ENCODE results near the gene PICALM. TPM values are rescaled to one million over a fixed set of nuclear protein-coding genes. Genes with fewer than 3 reads are reported as not detected.

The PICALM gene
- total RNA-seq, 1 experiment from 2014 or later = 321 TPM

GRCh38 chr11:85923455-85923854 is 145.4 kb downstream of the PICALM start:
- Histone ChIP-seq H3K36me3 (ENCODE audit: control insufficient read depth, insufficient read depth, low read length) (no peaks in the 10 kb centered on the region), H3K4me3 (ENCODE audit: low read depth, low read length) (no peak overlapping the region), H3K9me3 (0 out of 2 replicates have a peak, but pooled peaks cover 4% of the 10 kb centered on the region), H3K27me3 (replicated peaks; ENCODE audit: control insufficient read depth, insufficient read depth, low read length) (no peaks in the 10 kb centered on the region), H3K4me1 (peaks cover 36% of the 10 kb centered on the region)
- Mint-ChIP-seq H3K27me3 (ENCODE audit: insufficient read depth, unreplicated experiment) (no peaks in the 10 kb centered on the region), H3K36me3 (ENCODE audit: insufficient read depth, unreplicated experiment) (no peaks in the 10 kb centered on the region), H3K4me3 (ENCODE audit: unreplicated experiment) (no peak overlapping the region), H3K4me1 (ENCODE audit: low read depth, unreplicated experiment) (peaks cover 42% of the 10 kb centered on the region), H3K9me3 (ENCODE audit: unreplicated experiment) (peaks cover 19% of the 10 kb centered on the region), H3K27ac (ENCODE audit: unreplicated experiment) (no peak overlapping the region)
- ChIA-PET POLR2A (no interaction called here), CTCF (no interaction called here)
- DNase-seq = no peak
- intact Hi-C loops (cut with micrococcal nuclease; ENCODE audit: unreplicated experiment) = no loop called here
- TF ChIP-seq, protein P1, sequence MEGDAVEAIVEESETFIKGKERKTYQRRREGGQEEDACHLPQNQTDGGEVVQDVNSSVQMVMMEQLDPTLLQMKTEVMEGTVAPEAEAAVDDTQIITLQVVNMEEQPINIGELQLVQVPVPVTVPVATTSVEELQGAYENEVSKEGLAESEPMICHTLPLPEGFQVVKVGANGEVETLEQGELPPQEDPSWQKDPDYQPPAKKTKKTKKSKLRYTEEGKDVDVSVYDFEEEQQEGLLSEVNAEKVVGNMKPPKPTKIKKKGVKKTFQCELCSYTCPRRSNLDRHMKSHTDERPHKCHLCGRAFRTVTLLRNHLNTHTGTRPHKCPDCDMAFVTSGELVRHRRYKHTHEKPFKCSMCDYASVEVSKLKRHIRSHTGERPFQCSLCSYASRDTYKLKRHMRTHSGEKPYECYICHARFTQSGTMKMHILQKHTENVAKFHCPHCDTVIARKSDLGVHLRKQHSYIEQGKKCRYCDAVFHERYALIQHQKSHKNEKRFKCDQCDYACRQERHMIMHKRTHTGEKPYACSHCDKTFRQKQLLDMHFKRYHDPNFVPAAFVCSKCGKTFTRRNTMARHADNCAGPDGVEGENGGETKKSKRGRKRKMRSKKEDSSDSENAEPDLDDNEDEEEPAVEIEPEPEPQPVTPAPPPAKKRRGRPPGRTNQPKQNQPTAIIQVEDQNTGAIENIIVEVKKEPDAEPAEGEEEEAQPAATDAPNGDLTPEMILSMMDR (IDR thresholded peaks at IDR 0.05; ENCODE audit: insufficient read depth in 1 of 2, low read depth in 1 of 2, low read length in 1 of 2, severe bottlenecking in 1 of 2, unreplicated experiment in 1 of 2) = no peak
- no TSS peak for BruUV-seq (replicated peaks)

DNA sequence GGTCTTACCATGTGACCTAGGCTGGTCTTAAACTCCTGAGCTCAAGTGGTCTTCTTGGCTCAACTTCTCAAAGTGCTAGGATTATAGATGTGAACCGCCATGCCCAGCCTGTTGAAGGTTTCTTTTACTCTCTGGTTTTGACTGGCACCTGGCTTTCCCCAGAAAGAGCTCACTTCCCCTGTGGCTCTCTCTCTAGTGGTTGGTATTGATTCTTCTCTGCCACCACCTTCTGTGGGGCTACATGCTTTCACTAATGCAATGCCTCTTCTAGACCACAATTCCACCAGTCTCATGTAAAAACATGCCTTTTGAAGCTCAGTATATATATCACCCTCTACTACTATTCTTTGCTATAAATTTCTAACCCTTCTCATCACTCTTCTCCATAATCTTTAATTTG is 146.5 kb downstream of the PICALM start:
- no peak for DNase-seq
- CTCF ChIA-PET = no interaction called here

GRCh38 chr11:85918910-85919794 is 149.7 kb downstream of the PICALM start:
- peaks cover 25% of the 10 kb centered on the region for H3K4me1 Mint-ChIP-seq (ENCODE audit: low read depth, unreplicated experiment)
- Histone ChIP-seq H3K9me3 (0 out of 2 replicates have a peak, but pooled peaks cover 4% of the 10 kb centered on the region), H3K4me3 (ENCODE audit: low read depth, low read length) (no peak overlapping the region), H3K27me3 (replicated peaks; ENCODE audit: control insufficient read depth, insufficient read depth, low read length) (no peaks in the 10 kb centered on the region), H3K4me1 (peaks cover 27% of the 10 kb centered on the region), H3K36me3 (ENCODE audit: control insufficient read depth, insufficient read depth, low read length) (no peaks in the 10 kb centered on the region)
- POLR2A ChIA-PET = interaction anchor here (0.6 kb wide), 1 partner anchor 9 kb away, joined by 4 read pairs; no protein-coding TSS in a partner anchor
- no peak overlapping the region for H3K4me3 Mint-ChIP-seq (ENCODE audit: unreplicated experiment)
- TF ChIP-seq, protein P1 (IDR thresholded peaks at IDR 0.05; ENCODE audit: insufficient read depth in 1 of 2, low read depth in 1 of 2, low read length in 1 of 2, severe bottlenecking in 1 of 2, unreplicated experiment in 1 of 2) = no peak
- no TSS peak for BruUV-seq (replicated peaks)
- peaks cover 10% of the 10 kb centered on the region for H3K9me3 Mint-ChIP-seq (ENCODE audit: unreplicated experiment)
- CTCF ChIA-PET = no interaction called here
- DNase-seq = no peak
- no peak overlapping the region for H3K27ac Mint-ChIP-seq (ENCODE audit: unreplicated experiment)
- no peaks in the 10 kb centered on the region for H3K27me3 Mint-ChIP-seq (ENCODE audit: insufficient read depth, unreplicated experiment)
- intact Hi-C loops (cut with micrococcal nuclease; ENCODE audit: unreplicated experiment) = no loop called here
- H3K36me3 Mint-ChIP-seq (ENCODE audit: insufficient read depth, unreplicated experiment) = no peaks in the 10 kb centered on the region

More for the DNA sequence above, 146.5 kb downstream of the PICALM start:
- intact Hi-C loops (cut with micrococcal nuclease; ENCODE audit: unreplicated experiment) = no loop called here
- TF ChIP-seq, protein P1 (IDR thresholded peaks at IDR 0.05; ENCODE audit: insufficient read depth in 1 of 2, low read depth in 1 of 2, low read length in 1 of 2, severe bottlenecking in 1 of 2, unreplicated experiment in 1 of 2) = no peak
- H3K27me3 ChIP-seq (replicated peaks; ENCODE audit: control insufficient read depth, insufficient read depth, low read length) = no peaks in the 10 kb centered on the region
- POLR2A ChIA-PET = no interaction called here
- H3K4me3 Mint-ChIP-seq (ENCODE audit: unreplicated experiment) = no peak overlapping the region
- no peak overlapping the region for H3K27ac Mint-ChIP-seq (ENCODE audit: unreplicated experiment)
- peaks cover 14% of the 10 kb centered on the region for H3K9me3 Mint-ChIP-seq (ENCODE audit: unreplicated experiment)
- H3K4me3 ChIP-seq (ENCODE audit: low read depth, low read length) = no peak overlapping the region
- H3K27me3 Mint-ChIP-seq (ENCODE audit: insufficient read depth, unreplicated experiment) = no peaks in the 10 kb centered on the region
- 0 out of 2 replicates have a peak, but pooled peaks cover 4% of the 10 kb centered on the region for H3K9me3 ChIP-seq
- no TSS peak for BruUV-seq (replicated peaks)
- H3K4me1 ChIP-seq = peaks cover 32% of the 10 kb centered on the region
- H3K36me3 Mint-ChIP-seq (ENCODE audit: insufficient read depth, unreplicated experiment) = no peaks in the 10 kb centered on the region
- peaks cover 37% of the 10 kb centered on the region for H3K4me1 Mint-ChIP-seq (ENCODE audit: low read depth, unreplicated experiment)
- no peaks in the 10 kb centered on the region for H3K36me3 ChIP-seq (ENCODE audit: control insufficient read depth, insufficient read depth, low read length)

Measured in Caco-2 (cell line).